HEK293 (cell line): Measurements from ENCODE around the gene PDAP1.
A peak's percentile ranks its signal among the peaks of the same experiment; 100 is the strongest.

Experiments
- CTCF ChIA-PET: fragments of 350-600 bp; formaldehyde crosslinking; extraction: SDS; loops from one replicate; lab custom pipeline; 2021; ENCODE audit warnings: antibody characterized with exemption; lab: Yijun Ruan, JAX
- POLR2A ChIA-PET: fragments of 300-600 bp; formaldehyde crosslinking; extraction: SDS; loops from one replicate; lab custom pipeline; 2020; ENCODE audit warnings: antibody characterized with exemption, inconsistent platforms; lab: Yijun Ruan, JAX
- H3K27ac ChIP-seq: fragments of 200-500 bp; sonication (Bioruptor generic); 2 replicates; pipeline ENCODE4 v1.5.1; 2014; ENCODE audit warnings: low read depth, low read length, control low read depth, inconsistent platforms; ENCODE audit errors: extremely low read depth
- H3K36me3 ChIP-seq, 2 experiments: fragments of 200-500 bp in 1 of 2; sonication (Bioruptor generic) in 1 of 2; 1 replicate in 1 of 2; 2 replicates in 1 of 2; pipeline ENCODE4 v1.5.1; 2014 to 2017; ENCODE audit warnings: inconsistent platforms in 2 of 2, low read length in 2 of 2; ENCODE audit not compliant: control insufficient read depth in 2 of 2, insufficient read depth in 1 of 2
- H3K4me1 ChIP-seq: fragments of 200-500 bp; sonication (Bioruptor generic); 2 replicates; pipeline ENCODE4 v1.5.1; 2014; ENCODE audit warnings: mild to moderate bottlenecking, low read length, inconsistent platforms; ENCODE audit not compliant: control insufficient read depth, insufficient read depth
- H3K4me3 ChIP-seq: 2 replicates; pipeline ENCODE4 v1.5.1; 2011; ENCODE audit warnings: low read depth, mild to moderate bottlenecking, control low read depth, low read length, moderate library complexity
- H3K9me3 ChIP-seq: fragments of 200-500 bp; sonication (Bioruptor generic); 2 replicates; pipeline ENCODE4 v1.5.1; 2014; ENCODE audit warnings: low read depth, low read length, inconsistent platforms; ENCODE audit not compliant: control insufficient read depth, insufficient read depth
- GLI2 ChIP-seq: fragments of 450-650 bp; formaldehyde crosslinking; IDR thresholded peaks from 2 replicates; pipeline ENCODE4; 2017; ENCODE audit warnings: missing biosample characterization, missing genetic modification characterization, low read depth, borderline replicate concordance
- IKZF3 ChIP-seq: fragments of 450-650 bp; IDR thresholded peaks from 2 replicates; pipeline ENCODE4 v1.5.0; 2018; ENCODE audit warnings: missing biosample characterization, mild to moderate bottlenecking, missing genetic modification characterization, moderate library complexity
- OSR2 ChIP-seq: fragments of 450-650 bp; formaldehyde crosslinking; IDR thresholded peaks from 2 replicates; pipeline ENCODE4 v1.5.1; 2016; ENCODE audit warnings: missing biosample characterization, missing genetic modification characterization
- OVOL3 ChIP-seq: fragments of 450-650 bp; formaldehyde crosslinking; IDR thresholded peaks from 2 replicates; pipeline ENCODE4 v1.5.1; 2016; ENCODE audit warnings: missing biosample characterization, missing genetic modification characterization
- RBAK ChIP-seq: fragments of 450-650 bp; formaldehyde crosslinking; IDR thresholded peaks from 2 replicates; pipeline ENCODE4 v1.5.1; 2016; ENCODE audit warnings: missing biosample characterization, missing genetic modification characterization
- SCRT1 ChIP-seq: fragments of 450-650 bp; formaldehyde crosslinking; IDR thresholded peaks from 2 replicates; pipeline ENCODE4 v1.5.1; 2016; ENCODE audit warnings: missing biosample characterization, missing genetic modification characterization, borderline replicate concordance
- SCRT2 ChIP-seq: fragments of 450-650 bp; formaldehyde crosslinking; IDR thresholded peaks from 2 replicates; pipeline ENCODE4 v1.5.1; 2016; ENCODE audit warnings: missing biosample characterization, missing genetic modification characterization
- TCF7L2 ChIP-seq: IDR thresholded peaks from 2 replicates; pipeline ENCODE4 v1.6.1; 2011; ENCODE audit warnings: low read depth, mild to moderate bottlenecking, inconsistent platforms, low read length, moderate library complexity, borderline replicate concordance
- WT1 ChIP-seq: fragments of 450-650 bp; formaldehyde crosslinking; IDR thresholded peaks from 2 replicates; pipeline ENCODE4 v1.5.1; 2016; ENCODE audit warnings: missing biosample characterization, missing genetic modification characterization
- ZBTB17 ChIP-seq: fragments of 450-650 bp; formaldehyde crosslinking; IDR thresholded peaks from 2 replicates; pipeline ENCODE4 v1.5.1; 2016; ENCODE audit warnings: missing biosample characterization, missing genetic modification characterization
- ZBTB7A ChIP-seq: fragments of 450-650 bp; formaldehyde crosslinking; IDR thresholded peaks from 2 replicates; pipeline ENCODE4 v1.5.1; 2016; ENCODE audit warnings: low read depth, missing biosample characterization, missing genetic modification characterization
- ZFP3 ChIP-seq: fragments of 450-650 bp; formaldehyde crosslinking; IDR thresholded peaks from 2 replicates; pipeline ENCODE4 v1.5.1; 2016; ENCODE audit warnings: low read depth, missing biosample characterization, missing genetic modification characterization
- ZNF157 ChIP-seq: fragments of 450-650 bp; formaldehyde crosslinking; IDR thresholded peaks from 2 replicates; pipeline ENCODE4 v1.5.1; 2016; ENCODE audit warnings: missing biosample characterization, missing genetic modification characterization
- ZNF248 ChIP-seq: fragments of 450-650 bp; formaldehyde crosslinking; IDR thresholded peaks from 2 replicates; pipeline ENCODE4 v1.5.1; 2017; ENCODE audit warnings: missing biosample characterization, missing genetic modification characterization
- ZNF335 ChIP-seq: fragments of 450-650 bp; formaldehyde crosslinking; conservative IDR thresholded peaks from 2 replicates; pipeline ENCODE4 v1.5.1; 2016; ENCODE audit warnings: missing biosample characterization, missing genetic modification characterization
- ZNF341 ChIP-seq: fragments of 450-650 bp; formaldehyde crosslinking; IDR thresholded peaks from 2 replicates; pipeline ENCODE4; 2016; ENCODE audit warnings: low read depth, missing biosample characterization, missing genetic modification characterization
- ZNF433 ChIP-seq: fragments of 450-650 bp; formaldehyde crosslinking; IDR thresholded peaks from 2 replicates; pipeline ENCODE4 v1.5.1; 2016; ENCODE audit warnings: missing biosample characterization, missing genetic modification characterization, low read depth
- ZNF488 ChIP-seq: fragments of 450-650 bp; formaldehyde crosslinking; IDR thresholded peaks from 2 replicates; pipeline ENCODE4 v1.5.1; 2016; ENCODE audit warnings: missing biosample characterization, missing genetic modification characterization
- ZNF501 ChIP-seq: fragments of 450-650 bp; formaldehyde crosslinking; IDR thresholded peaks from 2 replicates; pipeline ENCODE4 v1.5.1; 2016; ENCODE audit warnings: missing biosample characterization, missing genetic modification characterization
- ZNF514 ChIP-seq: fragments of 450-650 bp; formaldehyde crosslinking; IDR thresholded peaks from 2 replicates; pipeline ENCODE4 v1.5.1; 2016; ENCODE audit warnings: missing biosample characterization, missing genetic modification characterization
- ZNF555 ChIP-seq: fragments of 450-650 bp; formaldehyde crosslinking; conservative IDR thresholded peaks from 2 replicates; pipeline ENCODE4 v1.5.1; 2017; ENCODE audit warnings: missing biosample characterization, mild to moderate bottlenecking, missing genetic modification characterization, inconsistent platforms
- ZNF600 ChIP-seq: fragments of 450-650 bp; formaldehyde crosslinking; IDR thresholded peaks from 2 replicates; pipeline ENCODE4 v1.5.1; 2016; ENCODE audit warnings: missing biosample characterization, missing genetic modification characterization
- ZNF654 ChIP-seq: fragments of 450-650 bp; formaldehyde crosslinking; IDR thresholded peaks from 2 replicates; pipeline ENCODE4 v1.5.1; 2016; ENCODE audit warnings: low read depth, missing biosample characterization, missing genetic modification characterization
- ZSCAN23 ChIP-seq: fragments of 450-650 bp; formaldehyde crosslinking; IDR thresholded peaks from 2 replicates; pipeline ENCODE4 v1.5.1; 2016; ENCODE audit warnings: missing biosample characterization, missing genetic modification characterization
- TF ChIP-seq, protein P1 (sequence below): IDR thresholded peaks from 2 replicates; pipeline ENCODE4 v1.6.1; 2011; ENCODE audit warnings: mild to moderate bottlenecking, low read depth, low read length, borderline replicate concordance

Gene PDAP1

GRCh38 chr7:99457050-99457649, 48.8 kb upstream of the PDAP1 start:
- no peaks in the 10 kb centered on the region for H3K9me3 ChIP-seq
- H3K27ac ChIP-seq = no peak overlapping the region
- H3K4me1 ChIP-seq = no peaks in the 10 kb centered on the region
- POLR2A ChIA-PET = interaction anchor here (0.5 to 1.5 kb wide), 5 partner anchors 8 to 358 kb away, joined by 3 to 5 read pairs (median 4); partner anchors contain the start of genes CPSF4, PTCD1 and ZNF394
- no peak overlapping the region for H3K4me3 ChIP-seq
- TF ChIP-seq OVOL3 (tag by site-specific recombination) = no peak
- peak; percentile 88 for TF ChIP-seq SCRT2
- TF ChIP-seq SCRT1 (tag by site-specific recombination) = peak; percentile 78; the same call in 1 of the 2 replicates
- H3K36me3 ChIP-seq = peaks cover 11 to 90% of the 10 kb centered on the region in 2 experiments; a peak in 2 of 3 replicates
- CTCF ChIA-PET = no interaction called here

GRCh38 chr7:99456288-99456687, 47.9 kb upstream of the PDAP1 start:
- H3K4me1 ChIP-seq = no peaks in the 10 kb centered on the region
- peaks cover 11 to 97% of the 10 kb centered on the region in 2 experiments; a peak in 2 of 3 replicates for H3K36me3 ChIP-seq
- POLR2A ChIA-PET = interaction anchor here (0.6 to 1.5 kb wide), 4 partner anchors 10 to 359 kb away, joined by 3 to 4 read pairs (median 4); partner anchors contain the start of genes CPSF4, PTCD1 and ZNF394

GRCh38 chr7:99455874-99456273, 47.5 kb upstream of the PDAP1 start:
- TF ChIP-seq IKZF3 (tag by site-specific recombination) = no peak
- no peak for TF ChIP-seq GLI2 (tag by site-specific recombination)
- no peak for TF ChIP-seq ZNF341 (tag by site-specific recombination)
- TF ChIP-seq ZNF654 (tag by site-specific recombination) = no peak
- TF ChIP-seq WT1 = no peak
- no peak for TF ChIP-seq ZNF335 (tag by site-specific recombination)
- TF ChIP-seq TCF7L2 = no peak
- no peak for TF ChIP-seq ZBTB17 (tag by site-specific recombination)
- TF ChIP-seq OSR2 (tag by site-specific recombination) = no peak
- no peak for TF ChIP-seq ZNF433
- no peak for TF ChIP-seq RBAK (tag by site-specific recombination)
- TF ChIP-seq ZNF248 (tag by site-specific recombination) = no peak
- TF ChIP-seq ZNF501 (tag by site-specific recombination) = no peak
- TF ChIP-seq ZFP3 (tag by site-specific recombination) = no peak
- TF ChIP-seq ZSCAN23 (tag by site-specific recombination) = no peak
- TF ChIP-seq ZNF488 (tag by site-specific recombination) = no peak
- TF ChIP-seq ZBTB7A (tag by site-specific recombination) = no peak
- TF ChIP-seq, protein P1, sequence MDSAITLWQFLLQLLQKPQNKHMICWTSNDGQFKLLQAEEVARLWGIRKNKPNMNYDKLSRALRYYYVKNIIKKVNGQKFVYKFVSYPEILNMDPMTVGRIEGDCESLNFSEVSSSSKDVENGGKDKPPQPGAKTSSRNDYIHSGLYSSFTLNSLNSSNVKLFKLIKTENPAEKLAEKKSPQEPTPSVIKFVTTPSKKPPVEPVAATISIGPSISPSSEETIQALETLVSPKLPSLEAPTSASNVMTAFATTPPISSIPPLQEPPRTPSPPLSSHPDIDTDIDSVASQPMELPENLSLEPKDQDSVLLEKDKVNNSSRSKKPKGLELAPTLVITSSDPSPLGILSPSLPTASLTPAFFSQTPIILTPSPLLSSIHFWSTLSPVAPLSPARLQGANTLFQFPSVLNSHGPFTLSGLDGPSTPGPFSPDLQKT = no peak
- no peak for TF ChIP-seq ZNF514 (tag by site-specific recombination)
- TF ChIP-seq ZNF555 = no peak
- H3K9me3 ChIP-seq = no peaks in the 10 kb centered on the region
- ChIA-PET CTCF (interaction anchor here (0.6 kb wide), 1 partner anchor 161 kb away, joined by 3 read pairs; the partner anchor contains the start of gene ZSCAN25), POLR2A (interaction anchor here (0.6 to 1.4 kb wide), 5 partner anchors 8 to 49 kb away, joined by 3 to 4 read pairs (median 3); partner anchors contain the start of genes ZKSCAN5 and ZNF394)
- no peaks in the 10 kb centered on the region for H3K4me1 ChIP-seq
- H3K4me3 ChIP-seq = no peak overlapping the region
- H3K27ac ChIP-seq = no peak overlapping the region
- peaks cover 11 to 97% of the 10 kb centered on the region in 2 experiments; a peak in 2 of 3 replicates for H3K36me3 ChIP-seq

More at GRCh38 chr7:99456288-99456687, 47.9 kb upstream of the PDAP1 start:
- no peak overlapping the region for H3K4me3 ChIP-seq
- CTCF ChIA-PET = no interaction called here
- no peak for TF ChIP-seq ZNF157 (tag by site-specific recombination)
- no peak for TF ChIP-seq ZNF600 (tag by site-specific recombination)
- TF ChIP-seq, all 188 proteins: peak for 0
- H3K9me3 ChIP-seq = no peaks in the 10 kb centered on the region
- H3K27ac ChIP-seq = no peak overlapping the region
